H1 (cell line): ENCODE data around the gene ARHGAP21. TPM values are rescaled to one million over a fixed set of nuclear protein-coding genes. Genes with fewer than 3 reads are reported as not detected.

Experiments used
- KDM5A ChIP-seq: fragments of 200-600 bp; IDR thresholded peaks from 2 replicates; pipeline ENCODE4 v1.7.1; 2012; ENCODE audit warnings: mild to moderate bottlenecking, low read length, inconsistent platforms, mixed read lengths
- POLR2AphosphoS5 ChIP-seq: IDR thresholded peaks from 2 replicates; pipeline ENCODE4 v1.6.1; 2011; ENCODE audit warnings: low read depth, low read length
- polyA plus RNA-seq, 7 experiments: library from polyadenylated mRNA; depleted of rRNA in 3 of 7; stranded (reverse) in 5 of 7; unstranded in 2 of 7; fragments of >200 nt in 5 of 7; fragments of 200-250 nt in 2 of 7; gene quantifications; 1 replicate in 5 of 7; 2 replicates in 1 of 7; 4 replicates in 1 of 7; pipeline versions ENCODE4 v1.2.1 to v1.2.3, GENCODE V29; 2011 to 2013; ENCODE audit warnings: missing spikeins in 2 of 7, mixed read lengths in 2 of 7
- total RNA-seq: library from RNA; stranded (reverse); fragmentation: NEBNext Ultra II Directional; extraction: Animal tissue kit (Norgen Biotek cat#: 25700); gene quantifications from 2 replicates; pipeline ENCODE4 v1.2.1, GENCODE V29; 2021
- TF ChIP-seq, protein P1 (sequence below): fragments of 300-600 bp; sonication (generic); IDR thresholded peaks from 2 replicates; pipeline ENCODE4 v1.7.1; 2012; ENCODE audit warnings: low read length, moderate library complexity, mild to moderate bottlenecking, inconsistent platforms; ENCODE audit not compliant: insufficient replicate concordance

ARHGAP21 gene
- total and polyA plus RNA-seq, 2 of the 8 experiments (the other 6 are each of a cell fraction or from before 2014, with no cell fraction given), result 14.4 to 35.3 TPM

DNA sequence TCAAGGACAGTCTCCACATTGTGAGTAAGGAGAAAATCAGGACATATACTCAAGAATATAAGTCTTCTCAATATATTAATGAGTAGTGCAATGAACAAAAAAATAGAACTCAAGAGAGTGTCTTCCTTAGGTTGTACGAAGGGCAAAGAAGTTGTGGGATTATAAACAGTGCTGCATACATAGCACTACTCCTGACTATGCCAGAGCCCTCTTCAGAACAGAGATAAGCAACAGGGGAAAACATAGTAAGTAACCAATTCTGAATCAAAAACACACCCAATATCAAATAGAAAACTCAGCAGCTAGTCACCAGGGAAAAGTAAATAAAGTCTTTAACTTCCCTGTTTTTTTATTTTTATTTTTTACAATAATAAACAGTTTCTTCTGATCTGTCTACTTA, 10.6 kb downstream of the ARHGAP21 start (continued):
- TF ChIP-seq, protein P1, sequence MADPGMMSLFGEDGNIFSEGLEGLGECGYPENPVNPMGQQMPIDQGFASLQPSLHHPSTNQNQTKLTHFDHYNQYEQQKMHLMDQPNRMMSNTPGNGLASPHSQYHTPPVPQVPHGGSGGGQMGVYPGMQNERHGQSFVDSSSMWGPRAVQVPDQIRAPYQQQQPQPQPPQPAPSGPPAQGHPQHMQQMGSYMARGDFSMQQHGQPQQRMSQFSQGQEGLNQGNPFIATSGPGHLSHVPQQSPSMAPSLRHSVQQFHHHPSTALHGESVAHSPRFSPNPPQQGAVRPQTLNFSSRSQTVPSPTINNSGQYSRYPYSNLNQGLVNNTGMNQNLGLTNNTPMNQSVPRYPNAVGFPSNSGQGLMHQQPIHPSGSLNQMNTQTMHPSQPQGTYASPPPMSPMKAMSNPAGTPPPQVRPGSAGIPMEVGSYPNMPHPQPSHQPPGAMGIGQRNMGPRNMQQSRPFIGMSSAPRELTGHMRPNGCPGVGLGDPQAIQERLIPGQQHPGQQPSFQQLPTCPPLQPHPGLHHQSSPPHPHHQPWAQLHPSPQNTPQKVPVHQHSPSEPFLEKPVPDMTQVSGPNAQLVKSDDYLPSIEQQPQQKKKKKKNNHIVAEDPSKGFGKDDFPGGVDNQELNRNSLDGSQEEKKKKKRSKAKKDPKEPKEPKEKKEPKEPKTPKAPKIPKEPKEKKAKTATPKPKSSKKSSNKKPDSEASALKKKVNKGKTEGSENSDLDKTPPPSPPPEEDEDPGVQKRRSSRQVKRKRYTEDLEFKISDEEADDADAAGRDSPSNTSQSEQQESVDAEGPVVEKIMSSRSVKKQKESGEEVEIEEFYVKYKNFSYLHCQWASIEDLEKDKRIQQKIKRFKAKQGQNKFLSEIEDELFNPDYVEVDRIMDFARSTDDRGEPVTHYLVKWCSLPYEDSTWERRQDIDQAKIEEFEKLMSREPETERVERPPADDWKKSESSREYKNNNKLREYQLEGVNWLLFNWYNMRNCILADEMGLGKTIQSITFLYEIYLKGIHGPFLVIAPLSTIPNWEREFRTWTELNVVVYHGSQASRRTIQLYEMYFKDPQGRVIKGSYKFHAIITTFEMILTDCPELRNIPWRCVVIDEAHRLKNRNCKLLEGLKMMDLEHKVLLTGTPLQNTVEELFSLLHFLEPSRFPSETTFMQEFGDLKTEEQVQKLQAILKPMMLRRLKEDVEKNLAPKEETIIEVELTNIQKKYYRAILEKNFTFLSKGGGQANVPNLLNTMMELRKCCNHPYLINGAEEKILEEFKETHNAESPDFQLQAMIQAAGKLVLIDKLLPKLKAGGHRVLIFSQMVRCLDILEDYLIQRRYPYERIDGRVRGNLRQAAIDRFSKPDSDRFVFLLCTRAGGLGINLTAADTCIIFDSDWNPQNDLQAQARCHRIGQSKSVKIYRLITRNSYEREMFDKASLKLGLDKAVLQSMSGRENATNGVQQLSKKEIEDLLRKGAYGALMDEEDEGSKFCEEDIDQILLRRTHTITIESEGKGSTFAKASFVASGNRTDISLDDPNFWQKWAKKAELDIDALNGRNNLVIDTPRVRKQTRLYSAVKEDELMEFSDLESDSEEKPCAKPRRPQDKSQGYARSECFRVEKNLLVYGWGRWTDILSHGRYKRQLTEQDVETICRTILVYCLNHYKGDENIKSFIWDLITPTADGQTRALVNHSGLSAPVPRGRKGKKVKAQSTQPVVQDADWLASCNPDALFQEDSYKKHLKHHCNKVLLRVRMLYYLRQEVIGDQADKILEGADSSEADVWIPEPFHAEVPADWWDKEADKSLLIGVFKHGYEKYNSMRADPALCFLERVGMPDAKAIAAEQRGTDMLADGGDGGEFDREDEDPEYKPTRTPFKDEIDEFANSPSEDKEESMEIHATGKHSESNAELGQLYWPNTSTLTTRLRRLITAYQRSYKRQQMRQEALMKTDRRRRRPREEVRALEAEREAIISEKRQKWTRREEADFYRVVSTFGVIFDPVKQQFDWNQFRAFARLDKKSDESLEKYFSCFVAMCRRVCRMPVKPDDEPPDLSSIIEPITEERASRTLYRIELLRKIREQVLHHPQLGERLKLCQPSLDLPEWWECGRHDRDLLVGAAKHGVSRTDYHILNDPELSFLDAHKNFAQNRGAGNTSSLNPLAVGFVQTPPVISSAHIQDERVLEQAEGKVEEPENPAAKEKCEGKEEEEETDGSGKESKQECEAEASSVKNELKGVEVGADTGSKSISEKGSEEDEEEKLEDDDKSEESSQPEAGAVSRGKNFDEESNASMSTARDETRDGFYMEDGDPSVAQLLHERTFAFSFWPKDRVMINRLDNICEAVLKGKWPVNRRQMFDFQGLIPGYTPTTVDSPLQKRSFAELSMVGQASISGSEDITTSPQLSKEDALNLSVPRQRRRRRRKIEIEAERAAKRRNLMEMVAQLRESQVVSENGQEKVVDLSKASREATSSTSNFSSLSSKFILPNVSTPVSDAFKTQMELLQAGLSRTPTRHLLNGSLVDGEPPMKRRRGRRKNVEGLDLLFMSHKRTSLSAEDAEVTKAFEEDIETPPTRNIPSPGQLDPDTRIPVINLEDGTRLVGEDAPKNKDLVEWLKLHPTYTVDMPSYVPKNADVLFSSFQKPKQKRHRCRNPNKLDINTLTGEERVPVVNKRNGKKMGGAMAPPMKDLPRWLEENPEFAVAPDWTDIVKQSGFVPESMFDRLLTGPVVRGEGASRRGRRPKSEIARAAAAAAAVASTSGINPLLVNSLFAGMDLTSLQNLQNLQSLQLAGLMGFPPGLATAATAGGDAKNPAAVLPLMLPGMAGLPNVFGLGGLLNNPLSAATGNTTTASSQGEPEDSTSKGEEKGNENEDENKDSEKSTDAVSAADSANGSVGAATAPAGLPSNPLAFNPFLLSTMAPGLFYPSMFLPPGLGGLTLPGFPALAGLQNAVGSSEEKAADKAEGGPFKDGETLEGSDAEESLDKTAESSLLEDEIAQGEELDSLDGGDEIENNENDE, result no peak
- TF ChIP-seq KDM5A, result no peak
- no peak for TF ChIP-seq POLR2AphosphoS5
